GM23338 (cell line): Measurements from ENCODE around the gene CDH4.

Experiments used
- CREB1 ChIP-seq: fragments of 250-450 bp; sonication (Bioruptor Pico); IDR thresholded peaks from 2 replicates; pipeline ENCODE4 v1.5.0; 2020; ENCODE audit warnings: low read depth, mild to moderate bottlenecking, moderate library complexity
- CTCF ChIP-seq, 2 experiments: fragments of 200-600 bp in 1 of 2; sonication (generic) in 1 of 2; conservative IDR thresholded peaks; 2 replicates each; pipeline versions ENCODE4 v1.5.1 to v1.6.1; 2016 to 2017; ENCODE audit warnings: antibody characterized with exemption in 2 of 2, low read depth in 2 of 2, mild to moderate bottlenecking in 2 of 2, moderate library complexity in 1 of 2
- EZH2 ChIP-seq: fragments of 200-600 bp; sonication (generic); IDR thresholded peaks from one replicate; pipeline ENCODE4 v1.8.0; 2017; ENCODE audit warnings: antibody characterized with exemption, mild to moderate bottlenecking, low read depth; ENCODE audit not compliant: unreplicated experiment
- EZH2phosphoT487 ChIP-seq: fragments of 200-600 bp; sonication (generic); IDR thresholded peaks from one replicate; pipeline ENCODE4 v1.8.1; 2018; ENCODE audit warnings: antibody characterized with exemption; ENCODE audit not compliant: unreplicated experiment
- JUNB ChIP-seq: IDR thresholded peaks from one replicate; pipeline ENCODE4 v1.6.1; 2016; ENCODE audit warnings: antibody characterized with exemption; ENCODE audit not compliant: unreplicated experiment
- NANOG ChIP-seq: IDR thresholded peaks from 2 replicates; pipeline ENCODE4 v1.6.1; 2016; ENCODE audit warnings: antibody characterized with exemption, borderline replicate concordance
- POLR2AphosphoS5 ChIP-seq: IDR thresholded peaks from 2 replicates; pipeline ENCODE4 v1.6.1; 2016; ENCODE audit warnings: antibody characterized with exemption, low read depth
- STAT1 ChIP-seq: IDR thresholded peaks from one replicate; pipeline ENCODE4 v1.6.1; 2016; ENCODE audit warnings: antibody characterized with exemption; ENCODE audit not compliant: unreplicated experiment
- ZNF114 ChIP-seq: fragments of 250-450 bp; sonication (Bioruptor Pico); IDR thresholded peaks from 2 replicates; pipeline ENCODE4 v1.5.0; 2020; ENCODE audit warnings: mild to moderate bottlenecking, moderate library complexity
- ZNF331 ChIP-seq: fragments of 250-450 bp; sonication (Bioruptor Pico); IDR thresholded peaks from 2 replicates; pipeline ENCODE4 v1.5.0; 2020; ENCODE audit warnings: low read depth, mild to moderate bottlenecking, moderate library complexity
- TF ChIP-seq, protein P1 (sequence below): IDR thresholded peaks from one replicate; pipeline ENCODE4 v1.6.1; 2018; ENCODE audit warnings: antibody characterized with exemption; ENCODE audit not compliant: unreplicated experiment
- TF ChIP-seq, protein P2 (sequence below): IDR thresholded peaks from 2 replicates; pipeline ENCODE4 v1.6.1; 2016; ENCODE audit warnings: antibody characterized with exemption
- TF ChIP-seq, protein P3 (sequence below): fragments of 250-450 bp; sonication (Bioruptor Pico); IDR thresholded peaks from 2 replicates; pipeline ENCODE4 v1.5.0; 2020; ENCODE audit warnings: mild to moderate bottlenecking, moderate library complexity

DNA sequence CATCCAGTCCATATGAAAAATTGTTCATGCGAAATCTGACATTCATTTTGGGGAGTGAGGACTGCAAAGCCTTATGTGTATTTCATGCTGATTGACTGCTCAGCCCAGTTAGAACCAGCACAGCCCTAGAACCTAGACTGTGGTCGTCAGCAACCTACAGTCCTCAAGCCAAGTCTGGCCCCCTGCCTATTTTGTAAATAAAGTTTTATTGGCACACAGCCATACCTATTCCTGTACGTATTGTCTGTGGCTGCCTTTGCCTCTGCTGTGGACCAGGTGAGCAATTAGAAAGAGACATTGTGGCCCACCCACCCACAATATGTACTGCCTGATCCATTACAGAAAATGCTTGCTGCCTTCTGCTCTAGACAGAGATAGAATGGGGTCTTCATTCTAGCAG, 422.6 kb downstream of the CDH4 start:
- TF ChIP-seq CTCF (conservative IDR thresholded peaks at IDR 0.05; ENCODE audit: low read depth in 2 of 2): no peak
- TF ChIP-seq JUNB: no peak
- TF ChIP-seq POLR2AphosphoS5: no peak
- TF ChIP-seq CREB1: no peak
- TF ChIP-seq EZH2: no peak
- TF ChIP-seq NANOG: no peak
- TF ChIP-seq, protein P1, sequence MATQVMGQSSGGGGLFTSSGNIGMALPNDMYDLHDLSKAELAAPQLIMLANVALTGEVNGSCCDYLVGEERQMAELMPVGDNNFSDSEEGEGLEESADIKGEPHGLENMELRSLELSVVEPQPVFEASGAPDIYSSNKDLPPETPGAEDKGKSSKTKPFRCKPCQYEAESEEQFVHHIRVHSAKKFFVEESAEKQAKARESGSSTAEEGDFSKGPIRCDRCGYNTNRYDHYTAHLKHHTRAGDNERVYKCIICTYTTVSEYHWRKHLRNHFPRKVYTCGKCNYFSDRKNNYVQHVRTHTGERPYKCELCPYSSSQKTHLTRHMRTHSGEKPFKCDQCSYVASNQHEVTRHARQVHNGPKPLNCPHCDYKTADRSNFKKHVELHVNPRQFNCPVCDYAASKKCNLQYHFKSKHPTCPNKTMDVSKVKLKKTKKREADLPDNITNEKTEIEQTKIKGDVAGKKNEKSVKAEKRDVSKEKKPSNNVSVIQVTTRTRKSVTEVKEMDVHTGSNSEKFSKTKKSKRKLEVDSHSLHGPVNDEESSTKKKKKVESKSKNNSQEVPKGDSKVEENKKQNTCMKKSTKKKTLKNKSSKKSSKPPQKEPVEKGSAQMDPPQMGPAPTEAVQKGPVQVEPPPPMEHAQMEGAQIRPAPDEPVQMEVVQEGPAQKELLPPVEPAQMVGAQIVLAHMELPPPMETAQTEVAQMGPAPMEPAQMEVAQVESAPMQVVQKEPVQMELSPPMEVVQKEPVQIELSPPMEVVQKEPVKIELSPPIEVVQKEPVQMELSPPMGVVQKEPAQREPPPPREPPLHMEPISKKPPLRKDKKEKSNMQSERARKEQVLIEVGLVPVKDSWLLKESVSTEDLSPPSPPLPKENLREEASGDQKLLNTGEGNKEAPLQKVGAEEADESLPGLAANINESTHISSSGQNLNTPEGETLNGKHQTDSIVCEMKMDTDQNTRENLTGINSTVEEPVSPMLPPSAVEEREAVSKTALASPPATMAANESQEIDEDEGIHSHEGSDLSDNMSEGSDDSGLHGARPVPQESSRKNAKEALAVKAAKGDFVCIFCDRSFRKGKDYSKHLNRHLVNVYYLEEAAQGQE: no peak
- TF ChIP-seq, protein P2, sequence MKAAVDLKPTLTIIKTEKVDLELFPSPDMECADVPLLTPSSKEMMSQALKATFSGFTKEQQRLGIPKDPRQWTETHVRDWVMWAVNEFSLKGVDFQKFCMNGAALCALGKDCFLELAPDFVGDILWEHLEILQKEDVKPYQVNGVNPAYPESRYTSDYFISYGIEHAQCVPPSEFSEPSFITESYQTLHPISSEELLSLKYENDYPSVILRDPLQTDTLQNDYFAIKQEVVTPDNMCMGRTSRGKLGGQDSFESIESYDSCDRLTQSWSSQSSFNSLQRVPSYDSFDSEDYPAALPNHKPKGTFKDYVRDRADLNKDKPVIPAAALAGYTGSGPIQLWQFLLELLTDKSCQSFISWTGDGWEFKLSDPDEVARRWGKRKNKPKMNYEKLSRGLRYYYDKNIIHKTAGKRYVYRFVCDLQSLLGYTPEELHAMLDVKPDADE: no peak
- TF ChIP-seq EZH2phosphoT487: no peak
- no peak for TF ChIP-seq ZNF114 (CRISPR knock-in tag)
- no peak for TF ChIP-seq STAT1
- TF ChIP-seq ZNF331: no peak
- TF ChIP-seq, protein P3, sequence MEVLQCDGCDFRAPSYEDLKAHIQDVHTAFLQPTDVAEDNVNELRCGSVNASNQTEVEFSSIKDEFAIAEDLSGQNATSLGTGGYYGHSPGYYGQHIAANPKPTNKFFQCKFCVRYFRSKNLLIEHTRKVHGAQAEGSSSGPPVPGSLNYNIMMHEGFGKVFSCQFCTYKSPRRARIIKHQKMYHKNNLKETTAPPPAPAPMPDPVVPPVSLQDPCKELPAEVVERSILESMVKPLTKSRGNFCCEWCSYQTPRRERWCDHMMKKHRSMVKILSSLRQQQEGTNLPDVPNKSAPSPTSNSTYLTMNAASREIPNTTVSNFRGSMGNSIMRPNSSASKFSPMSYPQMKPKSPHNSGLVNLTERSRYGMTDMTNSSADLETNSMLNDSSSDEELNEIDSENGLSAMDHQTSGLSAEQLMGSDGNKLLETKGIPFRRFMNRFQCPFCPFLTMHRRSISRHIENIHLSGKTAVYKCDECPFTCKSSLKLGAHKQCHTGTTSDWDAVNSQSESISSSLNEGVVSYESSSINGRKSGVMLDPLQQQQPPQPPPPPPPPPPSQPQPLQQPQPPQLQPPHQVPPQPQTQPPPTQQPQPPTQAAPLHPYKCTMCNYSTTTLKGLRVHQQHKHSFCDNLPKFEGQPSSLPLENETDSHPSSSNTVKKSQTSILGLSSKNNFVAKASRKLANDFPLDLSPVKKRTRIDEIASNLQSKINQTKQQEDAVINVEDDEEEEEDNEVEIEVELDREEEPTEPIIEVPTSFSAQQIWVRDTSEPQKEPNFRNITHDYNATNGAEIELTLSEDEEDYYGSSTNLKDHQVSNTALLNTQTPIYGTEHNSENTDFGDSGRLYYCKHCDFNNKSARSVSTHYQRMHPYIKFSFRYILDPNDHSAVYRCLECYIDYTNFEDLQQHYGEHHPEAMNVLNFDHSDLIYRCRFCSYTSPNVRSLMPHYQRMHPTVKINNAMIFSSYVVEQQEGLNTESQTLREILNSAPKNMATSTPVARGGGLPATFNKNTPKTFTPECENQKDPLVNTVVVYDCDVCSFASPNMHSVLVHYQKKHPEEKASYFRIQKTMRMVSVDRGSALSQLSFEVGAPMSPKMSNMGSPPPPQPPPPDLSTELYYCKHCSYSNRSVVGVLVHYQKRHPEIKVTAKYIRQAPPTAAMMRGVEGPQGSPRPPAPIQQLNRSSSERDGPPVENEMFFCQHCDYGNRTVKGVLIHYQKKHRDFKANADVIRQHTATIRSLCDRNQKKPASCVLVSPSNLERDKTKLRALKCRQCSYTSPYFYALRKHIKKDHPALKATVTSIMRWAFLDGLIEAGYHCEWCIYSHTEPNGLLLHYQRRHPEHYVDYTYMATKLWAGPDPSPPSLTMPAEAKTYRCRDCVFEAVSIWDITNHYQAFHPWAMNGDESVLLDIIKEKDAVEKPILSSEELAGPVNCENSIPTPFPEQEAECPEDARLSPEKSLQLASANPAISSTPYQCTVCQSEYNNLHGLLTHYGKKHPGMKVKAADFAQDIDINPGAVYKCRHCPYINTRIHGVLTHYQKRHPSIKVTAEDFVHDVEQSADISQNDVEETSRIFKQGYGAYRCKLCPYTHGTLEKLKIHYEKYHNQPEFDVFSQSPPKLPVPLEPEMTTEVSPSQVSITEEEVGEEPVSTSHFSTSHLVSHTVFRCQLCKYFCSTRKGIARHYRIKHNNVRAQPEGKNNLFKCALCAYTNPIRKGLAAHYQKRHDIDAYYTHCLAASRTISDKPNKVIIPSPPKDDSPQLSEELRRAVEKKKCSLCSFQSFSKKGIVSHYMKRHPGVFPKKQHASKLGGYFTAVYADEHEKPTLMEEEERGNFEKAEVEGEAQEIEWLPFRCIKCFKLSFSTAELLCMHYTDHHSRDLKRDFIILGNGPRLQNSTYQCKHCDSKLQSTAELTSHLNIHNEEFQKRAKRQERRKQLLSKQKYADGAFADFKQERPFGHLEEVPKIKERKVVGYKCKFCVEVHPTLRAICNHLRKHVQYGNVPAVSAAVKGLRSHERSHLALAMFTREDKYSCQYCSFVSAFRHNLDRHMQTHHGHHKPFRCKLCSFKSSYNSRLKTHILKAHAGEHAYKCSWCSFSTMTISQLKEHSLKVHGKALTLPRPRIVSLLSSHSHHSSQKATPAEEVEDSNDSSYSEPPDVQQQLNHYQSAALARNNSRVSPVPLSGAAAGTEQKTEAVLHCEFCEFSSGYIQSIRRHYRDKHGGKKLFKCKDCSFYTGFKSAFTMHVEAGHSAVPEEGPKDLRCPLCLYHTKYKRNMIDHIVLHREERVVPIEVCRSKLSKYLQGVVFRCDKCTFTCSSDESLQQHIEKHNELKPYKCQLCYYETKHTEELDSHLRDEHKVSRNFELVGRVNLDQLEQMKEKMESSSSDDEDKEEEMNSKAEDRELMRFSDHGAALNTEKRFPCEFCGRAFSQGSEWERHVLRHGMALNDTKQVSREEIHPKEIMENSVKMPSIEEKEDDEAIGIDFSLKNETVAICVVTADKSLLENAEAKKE (CRISPR knock-in tag): no peak
